AG09309 (cell line): Measurements from ENCODE around the gene CDH18.

Experiments used
- DNase-seq: peaks from one replicate; pipeline ENCODE4 v3.0.0-alpha.2; 2010; ENCODE audit warnings: low read depth
- H3K4me3 ChIP-seq: 2 replicates; pipeline ENCODE4 v1.5.1; 2011; ENCODE audit warnings: mild to moderate bottlenecking, low read depth, low read length, moderate library complexity; ENCODE audit not compliant: control insufficient read depth
- TF ChIP-seq, protein P1 (sequence below): IDR thresholded peaks from 2 replicates; pipeline ENCODE4 v1.5.1; 2011; ENCODE audit warnings: mild to moderate bottlenecking, low read depth, low read length, inconsistent platforms; ENCODE audit not compliant: insufficient read depth, control insufficient read depth; ENCODE audit errors: missing control alignments

Gene CDH18

DNA sequence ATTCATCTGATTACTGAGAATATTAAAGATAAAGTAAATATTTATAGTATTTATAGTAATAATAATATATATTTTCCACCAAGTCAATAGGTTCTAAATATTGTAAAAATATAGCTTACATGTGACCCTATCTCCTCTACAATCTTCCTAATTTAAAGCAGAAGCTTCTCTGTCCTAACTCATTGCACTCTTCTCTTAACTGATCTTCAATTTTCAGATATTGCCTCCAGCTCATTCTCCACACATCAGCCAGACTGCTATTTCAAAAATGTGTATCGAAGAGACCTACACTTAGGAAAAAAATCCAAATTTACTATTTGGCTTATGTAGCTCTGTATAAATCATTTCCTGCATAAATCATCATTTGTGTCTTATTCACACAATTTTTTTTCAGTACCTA, 47.8 kb downstream of the CDH18 start:
- TF ChIP-seq, protein P1, sequence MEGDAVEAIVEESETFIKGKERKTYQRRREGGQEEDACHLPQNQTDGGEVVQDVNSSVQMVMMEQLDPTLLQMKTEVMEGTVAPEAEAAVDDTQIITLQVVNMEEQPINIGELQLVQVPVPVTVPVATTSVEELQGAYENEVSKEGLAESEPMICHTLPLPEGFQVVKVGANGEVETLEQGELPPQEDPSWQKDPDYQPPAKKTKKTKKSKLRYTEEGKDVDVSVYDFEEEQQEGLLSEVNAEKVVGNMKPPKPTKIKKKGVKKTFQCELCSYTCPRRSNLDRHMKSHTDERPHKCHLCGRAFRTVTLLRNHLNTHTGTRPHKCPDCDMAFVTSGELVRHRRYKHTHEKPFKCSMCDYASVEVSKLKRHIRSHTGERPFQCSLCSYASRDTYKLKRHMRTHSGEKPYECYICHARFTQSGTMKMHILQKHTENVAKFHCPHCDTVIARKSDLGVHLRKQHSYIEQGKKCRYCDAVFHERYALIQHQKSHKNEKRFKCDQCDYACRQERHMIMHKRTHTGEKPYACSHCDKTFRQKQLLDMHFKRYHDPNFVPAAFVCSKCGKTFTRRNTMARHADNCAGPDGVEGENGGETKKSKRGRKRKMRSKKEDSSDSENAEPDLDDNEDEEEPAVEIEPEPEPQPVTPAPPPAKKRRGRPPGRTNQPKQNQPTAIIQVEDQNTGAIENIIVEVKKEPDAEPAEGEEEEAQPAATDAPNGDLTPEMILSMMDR: no peak
- DNase-seq: no peak
- no peak overlapping the region for H3K4me3 ChIP-seq

DNA sequence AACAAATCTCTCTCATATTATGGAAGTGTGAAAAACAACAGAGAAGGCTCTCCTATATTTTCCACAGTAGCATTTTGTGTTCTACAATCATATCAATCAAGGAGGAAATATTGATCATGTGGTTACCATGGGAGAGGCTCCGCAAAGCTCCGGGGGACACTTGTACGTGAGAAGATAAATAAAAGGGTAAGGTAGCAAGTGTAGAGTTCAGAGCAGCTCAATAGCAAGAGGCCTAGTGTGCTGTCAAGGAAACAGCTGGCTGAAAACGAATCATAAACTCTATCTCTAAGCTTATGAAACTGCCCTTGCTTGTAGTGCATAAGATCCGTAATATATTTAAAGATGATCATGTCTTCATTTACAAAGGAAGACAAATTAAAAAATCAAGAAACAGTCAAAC, 57.5 kb downstream of the CDH18 start:
- TF ChIP-seq, protein P1: no peak
- no peak overlapping the region for H3K4me3 ChIP-seq
- no peak for DNase-seq

DNA sequence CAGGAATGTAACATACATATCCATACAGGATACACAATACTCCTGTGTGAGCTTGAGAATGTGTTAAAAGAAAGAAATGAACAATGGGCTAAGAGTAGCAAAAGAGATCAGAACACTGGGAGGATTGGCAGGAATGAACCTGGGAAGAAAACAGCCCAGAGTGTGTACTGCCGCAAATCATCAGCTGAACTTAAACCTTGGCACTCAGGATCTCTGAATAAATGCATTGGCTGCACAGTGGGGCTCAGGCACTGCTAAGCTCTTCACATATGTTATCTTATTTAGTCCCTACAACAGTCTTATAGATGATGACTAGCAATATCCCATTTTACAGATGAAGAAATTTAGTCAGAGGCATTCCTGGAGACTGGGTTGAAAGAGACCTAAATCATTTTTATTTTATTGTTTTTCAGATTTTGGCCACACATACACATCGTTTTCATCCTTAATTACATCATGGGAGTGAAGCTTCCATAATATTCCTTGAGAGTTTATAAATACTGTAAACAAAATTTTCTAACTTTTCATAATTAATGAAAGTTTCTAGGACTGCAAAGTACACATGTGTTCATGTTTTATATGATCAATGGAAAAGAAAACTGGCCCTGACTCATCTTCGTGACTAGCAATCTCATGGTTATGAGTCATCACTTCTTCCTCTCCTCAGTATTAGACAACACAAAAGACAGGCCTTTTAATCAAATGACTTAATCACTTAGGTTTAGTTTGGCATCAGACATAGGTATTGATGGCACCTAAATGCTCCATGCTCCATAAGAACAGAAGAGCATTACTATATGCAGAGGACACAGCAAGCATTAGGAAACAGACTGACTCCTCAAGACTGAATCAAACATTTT, 59.2 kb downstream of the CDH18 start:
- peak; percentile 34 for DNase-seq
- TF ChIP-seq, protein P1: no peak
- H3K4me3 ChIP-seq: no peak overlapping the region

DNA sequence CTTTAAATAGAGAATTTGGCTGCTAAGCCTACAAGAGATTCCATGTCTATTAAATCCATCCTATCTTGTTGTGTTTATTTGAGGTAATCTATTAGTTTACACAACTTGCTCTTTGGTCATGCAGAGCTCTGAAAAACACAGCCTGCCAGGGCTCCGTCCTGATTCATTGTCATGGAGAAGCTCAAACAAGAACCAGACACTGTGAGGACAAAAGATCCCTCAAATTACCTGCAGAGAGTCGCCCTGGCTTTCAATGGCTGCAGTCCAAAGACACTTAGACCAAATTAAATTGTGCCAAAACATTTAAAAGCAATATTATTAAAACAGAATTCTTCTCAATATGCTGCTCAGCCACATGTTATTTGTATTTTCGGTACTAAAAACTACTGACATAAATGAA, 60.1 kb downstream of the CDH18 start:
- no peak for DNase-seq
- TF ChIP-seq, protein P1: no peak
- H3K4me3 ChIP-seq: no peak overlapping the region

DNA sequence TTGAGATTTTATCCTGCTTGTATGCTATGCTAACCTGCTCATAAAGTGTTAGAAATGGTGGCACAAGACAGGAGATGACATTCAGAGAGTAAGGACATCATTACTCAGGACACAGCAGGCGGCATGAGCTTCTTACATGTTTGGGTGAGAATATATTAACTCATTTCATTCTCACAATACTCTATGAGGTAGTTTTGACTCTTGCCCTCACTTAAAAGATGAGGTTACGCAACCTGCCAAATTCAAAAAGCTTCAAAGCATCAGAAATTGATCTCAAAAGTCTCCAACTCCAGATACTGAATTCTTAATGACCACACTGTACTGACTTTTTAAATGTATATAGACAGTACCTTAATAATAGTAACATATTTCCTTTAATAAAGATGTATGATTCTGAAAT, 60.8 kb downstream of the CDH18 start:
- TF ChIP-seq, protein P1: no peak
- no peak for DNase-seq
- H3K4me3 ChIP-seq: no peak overlapping the region

DNA sequence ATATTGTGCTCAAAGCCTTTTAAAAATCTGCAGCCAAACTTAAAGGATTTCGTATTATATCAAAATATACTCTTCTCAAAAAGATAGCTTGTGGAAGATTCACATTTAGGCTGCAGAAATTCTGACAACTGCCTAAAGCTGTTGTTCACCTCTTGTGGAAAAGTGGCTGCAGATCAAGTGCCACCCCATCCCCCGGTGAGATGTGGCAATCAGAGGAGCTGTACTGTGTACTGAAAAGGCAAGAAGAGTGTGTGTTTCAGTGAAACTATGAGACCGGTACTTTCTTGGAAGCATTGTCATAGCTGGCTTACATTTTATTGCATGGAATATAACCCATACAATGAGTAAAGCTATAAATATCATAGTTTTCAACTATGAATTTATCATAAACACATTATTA, 64.3 kb downstream of the CDH18 start:
- TF ChIP-seq, protein P1: no peak
- no peak overlapping the region for H3K4me3 ChIP-seq
- no peak for DNase-seq
